ENCODE measurements around the gene CARMIL1.

DNA sequence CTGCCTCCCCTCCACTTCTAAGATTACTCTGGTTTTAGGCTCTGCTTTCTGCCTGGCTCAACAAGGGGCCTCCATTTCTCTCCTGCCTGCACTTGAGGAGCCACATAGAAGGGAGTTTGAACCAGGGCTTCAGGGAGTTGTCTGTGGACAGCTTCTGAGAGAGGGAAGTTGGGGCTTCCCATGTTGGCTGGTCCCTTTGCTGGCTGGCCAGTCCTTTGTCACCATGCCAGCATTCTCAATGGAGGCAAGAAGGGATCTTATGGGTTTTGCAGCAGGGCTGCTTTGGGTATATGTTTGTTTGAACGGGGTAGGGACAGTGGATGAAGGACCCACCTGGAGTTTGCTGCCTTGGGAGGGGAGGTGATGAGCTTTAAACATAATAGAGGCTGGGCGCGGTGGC, 124.9 kb downstream of the CARMIL1 start:
- TF ChIP-seq POLR2A (IDR thresholded peaks at IDR 0.05; ENCODE audit: control extremely low read depth in 1 of 2, low read depth in 2 of 2, low read length in 2 of 2) (no peak), MAX (IDR thresholded peaks at IDR 0.05) (no peak)
- TF ChIP-seq, protein P1, sequence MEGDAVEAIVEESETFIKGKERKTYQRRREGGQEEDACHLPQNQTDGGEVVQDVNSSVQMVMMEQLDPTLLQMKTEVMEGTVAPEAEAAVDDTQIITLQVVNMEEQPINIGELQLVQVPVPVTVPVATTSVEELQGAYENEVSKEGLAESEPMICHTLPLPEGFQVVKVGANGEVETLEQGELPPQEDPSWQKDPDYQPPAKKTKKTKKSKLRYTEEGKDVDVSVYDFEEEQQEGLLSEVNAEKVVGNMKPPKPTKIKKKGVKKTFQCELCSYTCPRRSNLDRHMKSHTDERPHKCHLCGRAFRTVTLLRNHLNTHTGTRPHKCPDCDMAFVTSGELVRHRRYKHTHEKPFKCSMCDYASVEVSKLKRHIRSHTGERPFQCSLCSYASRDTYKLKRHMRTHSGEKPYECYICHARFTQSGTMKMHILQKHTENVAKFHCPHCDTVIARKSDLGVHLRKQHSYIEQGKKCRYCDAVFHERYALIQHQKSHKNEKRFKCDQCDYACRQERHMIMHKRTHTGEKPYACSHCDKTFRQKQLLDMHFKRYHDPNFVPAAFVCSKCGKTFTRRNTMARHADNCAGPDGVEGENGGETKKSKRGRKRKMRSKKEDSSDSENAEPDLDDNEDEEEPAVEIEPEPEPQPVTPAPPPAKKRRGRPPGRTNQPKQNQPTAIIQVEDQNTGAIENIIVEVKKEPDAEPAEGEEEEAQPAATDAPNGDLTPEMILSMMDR (IDR thresholded peaks at IDR 0.05; ENCODE audit: control extremely low read depth in 1 of 3, insufficient read depth in 1 of 3, low read depth in 1 of 3, low read length in 3 of 3) = no peak

All from H1 (cell line).